ENCODE data around the gene TRIM38.

DNA sequence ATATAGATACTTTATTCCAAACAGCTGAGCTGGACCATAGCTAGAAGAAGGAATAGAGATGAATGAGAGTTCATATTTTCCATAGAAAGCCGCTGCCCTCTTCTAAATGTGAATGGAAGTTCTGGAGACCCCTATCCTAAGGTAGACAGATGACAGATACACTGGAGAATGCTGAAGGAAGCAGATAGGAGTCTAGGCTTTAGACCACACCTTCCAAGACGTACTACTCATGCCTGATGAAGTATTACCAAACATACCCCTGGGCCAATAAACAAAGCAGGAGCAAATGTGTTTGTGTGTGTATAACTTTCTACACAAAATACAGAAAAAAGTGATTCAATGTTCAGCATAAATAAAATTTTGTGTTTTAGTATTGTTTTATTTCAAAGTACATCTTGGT lies 23.0 kb upstream of the TRIM38 start:
- no peak for TF ChIP-seq CTCF (IDR thresholded peaks at IDR 0.05; ENCODE audit: extremely low read depth in 1 of 2, insufficient read depth in 1 of 2, low read depth in 1 of 2, low read length in 2 of 2)
- TF ChIP-seq MAX (IDR thresholded peaks at IDR 0.05; ENCODE audit: insufficient read depth, insufficient read length) = no peak

Measured in endothelial cell of umbilical vein (primary cell).